Parathyroid adenoma (tissue), 2 donors: Measurements from ENCODE around the gene IRF7.

Source experiments
- H2AFZ ChIP-seq: fragments of 300-600 bp; sonication (generic); one replicate; pipeline ENCODE4 v1.7.0; 2017; ENCODE audit warnings: antibody characterized with exemption, mild to moderate bottlenecking
- H3K27ac ChIP-seq: fragments of 300-600 bp; sonication (generic); one replicate; pipeline ENCODE4 v1.7.0; 2017
- H3K27me3 ChIP-seq: fragments of 300-600 bp; sonication (generic); one replicate; pipeline ENCODE4 v1.7.0; 2017; ENCODE audit warnings: low read length; ENCODE audit not compliant: control insufficient read depth, insufficient read depth
- H3K36me3 ChIP-seq: fragments of 300-600 bp; sonication (generic); one replicate; pipeline ENCODE4 v1.7.0; 2017; ENCODE audit warnings: low read length; ENCODE audit not compliant: control insufficient read depth, insufficient read depth
- H3K4me1 ChIP-seq: fragments of 300-600 bp; sonication (generic); one replicate; pipeline ENCODE4 v1.7.0; 2017; ENCODE audit warnings: control low read depth
- H3K4me2 ChIP-seq: fragments of 300-600 bp; sonication (generic); one replicate; pipeline ENCODE4 v1.7.0; 2017; ENCODE audit warnings: low read length
- H3K4me3 ChIP-seq: fragments of 300-600 bp; sonication (generic); one replicate; pipeline ENCODE4 v1.7.0; 2017; ENCODE audit warnings: low read depth, low read length
- H3K79me2 ChIP-seq: fragments of 300-600 bp; sonication (generic); one replicate; pipeline ENCODE4 v1.7.0; 2017; ENCODE audit warnings: control low read depth
- H3K9ac ChIP-seq: fragments of 300-600 bp; sonication (generic); one replicate; pipeline ENCODE4 v1.7.0; 2017; ENCODE audit warnings: mild to moderate bottlenecking
- H3K9me3 ChIP-seq: fragments of 300-600 bp; sonication (generic); one replicate; pipeline ENCODE4 v1.7.0; 2017; ENCODE audit warnings: low read length; ENCODE audit not compliant: control insufficient read depth
- TF ChIP-seq, protein P1 (sequence below): fragments of 300-600 bp; sonication (generic); IDR thresholded peaks from one replicate; pipeline ENCODE4 v1.7.0; 2017; ENCODE audit warnings: antibody characterized with exemption, mild to moderate bottlenecking
- donor health status: primary hyperparathyroidism.

IRF7 gene

DNA sequence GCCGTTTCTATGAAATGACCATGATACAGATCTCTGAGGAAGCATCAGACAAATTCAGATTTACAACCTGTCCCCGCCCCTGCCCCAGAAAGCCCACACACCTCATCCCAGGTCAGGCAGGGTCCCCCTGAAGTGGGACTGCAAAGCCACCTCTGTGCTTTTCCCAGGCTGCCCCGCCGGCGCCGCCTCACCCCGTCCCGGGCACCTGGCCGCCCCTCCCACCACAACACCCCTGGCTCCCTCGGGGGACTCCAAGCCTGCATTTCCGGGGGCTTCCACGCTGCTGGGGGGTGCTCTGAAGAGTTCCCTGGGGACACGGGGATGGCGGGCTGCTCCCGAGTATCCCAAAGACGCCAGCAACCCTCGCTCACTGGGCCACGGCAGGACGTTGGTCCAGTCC is 44.5 kb upstream of the IRF7 start:
- Histone ChIP-seq H2AFZ (no peak overlapping the region), H3K27ac (no peak overlapping the region), H3K27me3 (no peaks in the 10 kb centered on the region), H3K9ac (no peak overlapping the region), H3K4me3 (no peak overlapping the region), H3K4me2 (no peak overlapping the region), H3K9me3 (no peaks in the 10 kb centered on the region), H3K36me3 (no peaks in the 10 kb centered on the region), H3K4me1 (no peaks in the 10 kb centered on the region), H3K79me2 (peaks cover 2% of the 10 kb centered on the region)
- TF ChIP-seq, protein P1, sequence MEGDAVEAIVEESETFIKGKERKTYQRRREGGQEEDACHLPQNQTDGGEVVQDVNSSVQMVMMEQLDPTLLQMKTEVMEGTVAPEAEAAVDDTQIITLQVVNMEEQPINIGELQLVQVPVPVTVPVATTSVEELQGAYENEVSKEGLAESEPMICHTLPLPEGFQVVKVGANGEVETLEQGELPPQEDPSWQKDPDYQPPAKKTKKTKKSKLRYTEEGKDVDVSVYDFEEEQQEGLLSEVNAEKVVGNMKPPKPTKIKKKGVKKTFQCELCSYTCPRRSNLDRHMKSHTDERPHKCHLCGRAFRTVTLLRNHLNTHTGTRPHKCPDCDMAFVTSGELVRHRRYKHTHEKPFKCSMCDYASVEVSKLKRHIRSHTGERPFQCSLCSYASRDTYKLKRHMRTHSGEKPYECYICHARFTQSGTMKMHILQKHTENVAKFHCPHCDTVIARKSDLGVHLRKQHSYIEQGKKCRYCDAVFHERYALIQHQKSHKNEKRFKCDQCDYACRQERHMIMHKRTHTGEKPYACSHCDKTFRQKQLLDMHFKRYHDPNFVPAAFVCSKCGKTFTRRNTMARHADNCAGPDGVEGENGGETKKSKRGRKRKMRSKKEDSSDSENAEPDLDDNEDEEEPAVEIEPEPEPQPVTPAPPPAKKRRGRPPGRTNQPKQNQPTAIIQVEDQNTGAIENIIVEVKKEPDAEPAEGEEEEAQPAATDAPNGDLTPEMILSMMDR: no peak

DNA sequence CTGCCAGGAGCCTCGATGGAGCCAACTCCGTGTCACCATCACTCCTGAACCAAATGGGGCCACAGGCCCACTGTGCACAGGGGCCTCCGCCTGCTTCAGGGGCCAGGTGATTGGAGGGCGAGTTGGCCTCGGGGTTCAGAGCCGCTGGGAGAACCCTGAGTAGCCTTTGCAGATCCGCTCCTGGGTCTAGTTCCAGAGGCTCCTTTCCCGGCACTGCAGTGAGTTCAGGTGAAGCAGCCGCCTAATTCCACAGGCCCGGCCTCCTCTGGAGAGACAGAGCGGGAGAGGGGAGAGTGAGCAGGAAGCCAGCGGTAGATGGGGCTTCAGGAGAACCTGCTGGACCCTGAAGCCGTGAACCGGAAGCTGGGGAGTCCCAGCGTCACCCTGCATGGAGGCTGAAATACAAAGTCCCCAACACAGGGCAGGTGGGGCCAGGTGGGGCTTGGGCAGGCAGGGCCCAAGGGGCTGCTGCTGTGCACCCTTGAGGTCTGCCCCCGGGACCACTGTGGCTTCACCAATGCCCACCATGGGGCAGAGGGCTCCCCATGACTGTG is 43.9 kb upstream of the IRF7 start:
- no peak overlapping the region for H2AFZ ChIP-seq
- H3K4me2 ChIP-seq: no peak overlapping the region
- H3K4me1 ChIP-seq: no peaks in the 10 kb centered on the region
- no peaks in the 10 kb centered on the region for H3K36me3 ChIP-seq
- no peaks in the 10 kb centered on the region for H3K27me3 ChIP-seq
- H3K4me3 ChIP-seq: no peak overlapping the region
- TF ChIP-seq, protein P1: no peak
- no peaks in the 10 kb centered on the region for H3K79me2 ChIP-seq
- no peaks in the 10 kb centered on the region for H3K9me3 ChIP-seq
- H3K27ac ChIP-seq: no peak overlapping the region
- H3K9ac ChIP-seq: no peak overlapping the region

DNA sequence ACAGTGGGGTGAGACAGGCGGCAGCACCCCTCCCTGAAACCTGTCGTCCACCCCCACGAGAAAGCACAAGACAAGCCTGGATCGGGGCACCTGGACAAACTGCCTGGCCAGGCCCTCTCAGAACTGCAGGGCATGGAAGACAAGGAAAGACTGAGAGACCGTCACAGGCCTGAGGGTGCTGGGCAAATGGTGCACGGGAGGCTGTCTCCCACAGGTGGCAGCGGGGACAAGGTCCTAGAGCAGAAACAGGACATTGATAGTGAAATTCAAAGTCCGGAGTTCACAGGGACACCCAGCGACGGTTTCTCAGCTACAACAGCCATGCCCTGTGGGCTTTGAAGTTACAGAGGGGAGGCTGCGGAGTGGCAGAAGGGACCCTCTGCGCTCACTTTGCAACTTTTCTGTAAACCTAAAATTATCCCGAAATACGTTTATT is 42.0 kb upstream of the IRF7 start:
- no peak overlapping the region for H2AFZ ChIP-seq
- H3K4me3 ChIP-seq: no peak overlapping the region
- no peaks in the 10 kb centered on the region for H3K4me1 ChIP-seq
- no peaks in the 10 kb centered on the region for H3K9me3 ChIP-seq
- TF ChIP-seq, protein P1: no peak
- no peak overlapping the region for H3K4me2 ChIP-seq
- H3K79me2 ChIP-seq: no peaks in the 10 kb centered on the region
- no peak overlapping the region for H3K27ac ChIP-seq
- no peak overlapping the region for H3K9ac ChIP-seq
- no peaks in the 10 kb centered on the region for H3K36me3 ChIP-seq
- no peaks in the 10 kb centered on the region for H3K27me3 ChIP-seq

DNA sequence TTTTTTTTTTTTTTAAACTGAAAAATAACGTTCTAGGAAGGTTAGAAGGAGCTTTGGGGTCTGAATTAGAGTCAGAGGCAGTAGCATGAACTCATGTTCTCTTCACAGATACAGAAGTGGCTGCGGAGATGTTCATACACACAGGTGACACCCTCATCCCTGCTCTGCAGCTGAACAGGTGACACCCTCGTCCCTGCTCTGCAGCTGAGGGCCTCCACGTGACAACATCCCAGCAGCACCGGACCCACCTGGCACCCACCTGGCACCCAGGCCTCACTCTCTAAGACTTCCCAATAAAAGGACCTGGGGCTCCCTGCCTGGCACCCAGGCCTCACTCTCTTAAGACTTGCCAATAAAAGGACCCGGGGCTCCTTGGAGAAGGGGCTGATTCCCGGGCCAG is 41.1 kb upstream of the IRF7 start:
- H3K27ac ChIP-seq: no peak overlapping the region
- no peaks in the 10 kb centered on the region for H3K36me3 ChIP-seq
- no peaks in the 10 kb centered on the region for H3K9me3 ChIP-seq
- TF ChIP-seq, protein P1: no peak
- H3K4me2 ChIP-seq: no peak overlapping the region
- no peak overlapping the region for H3K4me3 ChIP-seq
- no peaks in the 10 kb centered on the region for H3K79me2 ChIP-seq
- H2AFZ ChIP-seq: no peak overlapping the region
- no peaks in the 10 kb centered on the region for H3K4me1 ChIP-seq
- no peak overlapping the region for H3K9ac ChIP-seq
- no peaks in the 10 kb centered on the region for H3K27me3 ChIP-seq

DNA sequence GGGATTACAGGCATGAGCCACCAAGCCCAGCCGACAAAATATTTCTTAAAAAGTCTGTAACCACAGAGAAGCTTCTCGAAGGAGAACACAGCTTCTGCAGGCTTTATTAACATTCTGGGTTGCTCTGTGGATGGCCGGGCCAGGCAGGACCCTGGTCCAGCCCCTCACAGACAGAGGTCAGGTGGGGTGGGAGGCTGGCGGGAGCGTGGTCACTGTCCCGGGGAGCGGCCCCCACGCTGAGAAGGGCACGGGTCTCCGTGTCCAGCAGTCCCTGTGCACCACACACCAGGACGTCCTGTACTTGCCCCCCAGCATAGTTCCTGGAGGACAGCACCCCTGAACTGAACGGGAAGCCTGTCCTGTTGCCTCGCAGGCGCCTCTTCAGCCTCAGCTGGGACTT is 40.7 kb upstream of the IRF7 start:
- H3K9ac ChIP-seq: no peak overlapping the region

More for the DNA sequence above, 40.7 kb upstream of the IRF7 start:
- H3K36me3 ChIP-seq: no peaks in the 10 kb centered on the region
- H3K27me3 ChIP-seq: no peaks in the 10 kb centered on the region
- H3K4me1 ChIP-seq: no peaks in the 10 kb centered on the region
- TF ChIP-seq, protein P1: no peak
- no peak overlapping the region for H3K27ac ChIP-seq
- no peak overlapping the region for H3K4me3 ChIP-seq
- no peak overlapping the region for H3K4me2 ChIP-seq
- H3K79me2 ChIP-seq: no peaks in the 10 kb centered on the region
- H3K9me3 ChIP-seq: no peaks in the 10 kb centered on the region
- no peak overlapping the region for H2AFZ ChIP-seq
